Hepatocyte (in vitro differentiated cells): ENCODE measurements around the gene SHANK2. TPM values are rescaled to one million over a fixed set of nuclear protein-coding genes. Genes with fewer than 3 reads are reported as not detected.

Experiments used
- DNase-seq: peaks from one replicate; pipeline ENCODE4 v3.0.0-alpha.2; 2016; ENCODE audit warnings: low spot score
- H2AFZ ChIP-seq: fragments of 200-600 bp; sonication (generic); 2 replicates; pipeline ENCODE4 v1.6.0; 2016; ENCODE audit warnings: antibody characterized with exemption, mild to moderate bottlenecking
- H3K27ac ChIP-seq: fragments of 200-600 bp; sonication (generic); 2 replicates; pipeline ENCODE4 v1.5.1; 2016; ENCODE audit warnings: mild to moderate bottlenecking
- H3K27me3 ChIP-seq: fragments of 200-600 bp; sonication (generic); 2 replicates; pipeline ENCODE4 v1.6.1; 2016
- H3K36me3 ChIP-seq: fragments of 200-600 bp; sonication (generic); replicated peaks from 2 replicates; pipeline ENCODE4 v1.5.1; 2016; ENCODE audit warnings: low read depth; ENCODE audit not compliant: insufficient read depth
- H3K4me1 ChIP-seq: fragments of 200-600 bp; sonication (generic); 2 replicates; pipeline ENCODE4 v1.5.1; 2016; ENCODE audit warnings: mild to moderate bottlenecking, moderate library complexity; ENCODE audit not compliant: insufficient read depth
- H3K4me2 ChIP-seq: fragments of 200-600 bp; sonication (generic); 2 replicates; pipeline ENCODE4 v1.6.0; 2016
- H3K4me3 ChIP-seq: fragments of 200-600 bp; sonication (generic); 2 replicates; pipeline ENCODE4 v1.5.1; 2016; ENCODE audit warnings: mild to moderate bottlenecking
- H3K79me2 ChIP-seq: fragments of 200-600 bp; sonication (generic); 2 replicates; pipeline ENCODE4 v1.6.0; 2017; ENCODE audit warnings: mild to moderate bottlenecking
- H3K9me2 ChIP-seq: fragments of 200-600 bp; sonication (generic); replicated peaks from 2 replicates; pipeline ENCODE4 v1.6.0; 2017; ENCODE audit warnings: mild to moderate bottlenecking; ENCODE audit not compliant: insufficient read depth
- H3K9me3 ChIP-seq: fragments of 200-600 bp; sonication (generic); 2 replicates; pipeline ENCODE4 v1.5.1; 2016; ENCODE audit warnings: low read depth, mild to moderate bottlenecking
- H4K20me1 ChIP-seq: fragments of 200-600 bp; sonication (generic); 2 replicates; pipeline ENCODE4 v1.6.0; 2016; ENCODE audit warnings: mild to moderate bottlenecking; ENCODE audit not compliant: insufficient read depth, poor library complexity, severe bottlenecking
- EZH2 ChIP-seq: fragments of 200-600 bp; sonication (generic); IDR thresholded peaks from 2 replicates; pipeline ENCODE4 v1.6.1; 2016; ENCODE audit warnings: antibody characterized with exemption, mild to moderate bottlenecking, borderline replicate concordance
- EZH2phosphoT487 ChIP-seq: fragments of 200-600 bp; sonication (generic); IDR thresholded peaks from one replicate; pipeline ENCODE4 v1.6.1; 2018; ENCODE audit warnings: antibody characterized with exemption, mild to moderate bottlenecking, low read depth, moderate library complexity; ENCODE audit not compliant: unreplicated experiment, severe bottlenecking
- WGBS: methylation state at CpG from one replicate; pipeline ENCODE4 v1.1.6; 2016; ENCODE audit warnings: low lambda C conversion rate; ENCODE audit errors: missing lambda C conversion rate; 5-methylcytosine and 5-hydroxymethylcytosine counted together
- polyA plus RNA-seq: library from polyadenylated mRNA; unstranded; fragments of >200 nt; fragmentation: Nextera tagmentation; extraction: Ambion mirVana; gene quantifications from 2 replicates; pipeline ENCODE4 v1.2.1, GENCODE V29; 2016
- total RNA-seq: library from RNA; depleted of rRNA; stranded (reverse); fragments of >200 nt; gene quantifications from 2 replicates; pipeline ENCODE4 v1.2.3, GENCODE V29; 2014
- TF ChIP-seq, protein P1 (sequence below): fragments of 200-600 bp; sonication (generic); IDR thresholded peaks from 2 replicates; pipeline ENCODE4 v1.5.1; 2016; ENCODE audit warnings: antibody characterized with exemption, mild to moderate bottlenecking; ENCODE audit not compliant: poor library complexity

Gene SHANK2
- total and polyA plus RNA-seq, 2 experiments from 2014 or later = 17.3 to 20.7 TPM

DNA sequence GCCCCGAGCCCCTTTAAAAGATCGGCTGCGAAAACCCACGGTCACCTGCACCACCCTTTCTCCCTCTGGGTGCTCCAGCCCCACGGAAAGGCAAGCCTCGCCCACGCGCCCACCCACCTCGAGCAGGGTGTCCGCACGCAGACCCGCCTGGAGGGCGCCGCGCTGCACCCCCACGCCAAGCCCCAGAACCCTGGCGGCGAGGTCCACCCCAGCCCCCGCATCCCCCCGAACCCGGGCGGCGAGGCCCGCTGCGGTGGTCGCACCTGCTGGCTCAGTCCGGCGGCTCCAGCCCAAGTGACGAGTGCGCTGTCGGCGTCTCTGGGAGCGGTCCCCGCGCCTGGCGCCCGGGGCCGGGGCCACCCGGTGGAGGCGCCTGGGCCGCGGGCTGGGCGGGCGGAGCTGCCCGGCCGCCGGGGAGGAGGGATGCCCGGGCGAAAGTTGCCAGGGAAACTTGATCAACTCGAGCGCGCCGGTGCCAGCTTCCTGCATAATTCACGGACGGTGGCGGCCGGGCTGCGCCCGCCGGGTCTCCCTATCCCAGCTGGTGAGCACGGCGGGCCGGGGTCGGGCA lies 1.1 kb downstream of the SHANK2 start:
- Histone ChIP-seq H3K9me2 (no peaks in the 10 kb centered on the region), H3K27ac (peak overlapping the region; percentile 56), H3K4me3 (peak overlapping the region; percentile 93), H3K9me3 (no peaks in the 10 kb centered on the region), H3K4me1 (peaks cover 35% of the 10 kb centered on the region), H3K79me2 (peaks cover 51% of the 10 kb centered on the region), H3K36me3 (no peaks in the 10 kb centered on the region), H4K20me1 (no peaks in the 10 kb centered on the region), H3K4me2 (peak overlapping the region; percentile 91), H2AFZ (no peak overlapping the region), H3K27me3 (no peaks in the 10 kb centered on the region)
- no peak for TF ChIP-seq EZH2phosphoT487
- no peak for TF ChIP-seq EZH2
- TF ChIP-seq, protein P1, sequence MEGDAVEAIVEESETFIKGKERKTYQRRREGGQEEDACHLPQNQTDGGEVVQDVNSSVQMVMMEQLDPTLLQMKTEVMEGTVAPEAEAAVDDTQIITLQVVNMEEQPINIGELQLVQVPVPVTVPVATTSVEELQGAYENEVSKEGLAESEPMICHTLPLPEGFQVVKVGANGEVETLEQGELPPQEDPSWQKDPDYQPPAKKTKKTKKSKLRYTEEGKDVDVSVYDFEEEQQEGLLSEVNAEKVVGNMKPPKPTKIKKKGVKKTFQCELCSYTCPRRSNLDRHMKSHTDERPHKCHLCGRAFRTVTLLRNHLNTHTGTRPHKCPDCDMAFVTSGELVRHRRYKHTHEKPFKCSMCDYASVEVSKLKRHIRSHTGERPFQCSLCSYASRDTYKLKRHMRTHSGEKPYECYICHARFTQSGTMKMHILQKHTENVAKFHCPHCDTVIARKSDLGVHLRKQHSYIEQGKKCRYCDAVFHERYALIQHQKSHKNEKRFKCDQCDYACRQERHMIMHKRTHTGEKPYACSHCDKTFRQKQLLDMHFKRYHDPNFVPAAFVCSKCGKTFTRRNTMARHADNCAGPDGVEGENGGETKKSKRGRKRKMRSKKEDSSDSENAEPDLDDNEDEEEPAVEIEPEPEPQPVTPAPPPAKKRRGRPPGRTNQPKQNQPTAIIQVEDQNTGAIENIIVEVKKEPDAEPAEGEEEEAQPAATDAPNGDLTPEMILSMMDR = no peak
- DNase-seq = peak; percentile 62
- 2% methylated on average over 46 of the region's 64 CpGs for WGBS

DNA sequence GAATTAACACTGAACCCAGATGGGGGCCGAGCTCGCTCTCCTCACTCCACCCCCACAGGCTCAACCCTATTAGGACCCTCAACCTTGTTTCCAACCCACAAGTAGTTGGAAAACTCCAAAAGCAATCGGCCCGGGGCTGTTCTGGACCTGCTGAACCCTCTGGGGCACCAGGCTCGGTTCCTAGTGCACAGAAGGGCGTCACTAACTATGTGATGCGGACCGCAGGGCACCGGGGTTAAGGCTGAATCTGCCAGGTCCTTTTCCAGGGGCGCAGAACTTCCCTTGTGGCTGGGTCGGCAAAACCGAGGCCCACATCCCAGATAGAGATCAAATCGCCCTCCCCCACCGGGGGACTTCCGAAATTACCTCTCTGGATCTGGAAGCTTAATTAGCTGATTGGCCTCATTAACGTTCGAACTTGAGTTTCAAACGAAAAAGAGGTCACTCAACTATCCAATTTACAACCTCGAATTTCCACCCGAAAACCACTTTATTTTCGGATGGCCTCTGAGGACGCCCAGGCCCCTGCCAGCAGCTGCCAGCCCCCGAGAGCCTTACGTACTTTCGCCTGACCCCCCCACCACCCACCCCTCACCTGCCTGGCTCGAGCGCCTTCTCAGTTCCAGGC lies 1.7 kb downstream of the SHANK2 start:
- no peak overlapping the region for H3K27ac ChIP-seq
- no peak for DNase-seq
- H2AFZ ChIP-seq = no peak overlapping the region
- peaks cover 57% of the 10 kb centered on the region for H3K79me2 ChIP-seq
- peak overlapping the region; percentile 91 for H3K4me2 ChIP-seq
- 29% methylated on average over 25 of the region's 27 CpGs for WGBS
- no peaks in the 10 kb centered on the region for H3K9me2 ChIP-seq
- no peaks in the 10 kb centered on the region for H4K20me1 ChIP-seq
- peaks cover 35% of the 10 kb centered on the region for H3K4me1 ChIP-seq
- H3K9me3 ChIP-seq = no peaks in the 10 kb centered on the region
- peak overlapping the region; percentile 93 for H3K4me3 ChIP-seq
- no peaks in the 10 kb centered on the region for H3K36me3 ChIP-seq
- TF ChIP-seq EZH2 = no peak
- TF ChIP-seq, protein P1 = no peak
- no peak for TF ChIP-seq EZH2phosphoT487
- H3K27me3 ChIP-seq = no peaks in the 10 kb centered on the region

DNA sequence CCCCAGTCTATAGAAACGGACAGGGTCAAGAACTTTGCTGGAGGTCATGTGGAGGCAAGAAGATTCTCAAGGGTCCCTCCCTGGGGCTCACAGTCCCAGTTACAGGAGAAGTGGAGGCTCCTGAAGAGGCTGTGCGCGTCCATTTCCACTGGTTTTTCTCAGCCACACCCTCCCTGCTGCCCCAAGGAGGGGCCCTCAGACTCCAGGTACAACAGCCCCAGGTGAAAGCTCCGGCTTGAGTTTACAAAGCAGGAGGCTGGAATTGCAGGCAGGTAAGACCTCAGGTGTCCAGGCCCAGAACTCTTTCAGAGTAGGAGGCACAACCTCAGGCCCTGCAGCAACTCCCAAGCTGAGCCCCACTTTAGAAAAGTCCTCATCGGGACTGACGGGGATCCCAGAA lies 3.1 kb downstream of the SHANK2 start:
- H4K20me1 ChIP-seq = no peaks in the 10 kb centered on the region
- no peaks in the 10 kb centered on the region for H3K9me3 ChIP-seq
- H3K4me3 ChIP-seq = no peak overlapping the region
- TF ChIP-seq EZH2phosphoT487 (no peak), EZH2 (no peak)
- TF ChIP-seq, protein P1 = no peak
- peak; percentile 42 for DNase-seq
- no peak overlapping the region for H3K27ac ChIP-seq
- H3K4me1 ChIP-seq = peaks cover 26% of the 10 kb centered on the region
- H3K9me2 ChIP-seq = no peaks in the 10 kb centered on the region
- peaks cover 70% of the 10 kb centered on the region for H3K79me2 ChIP-seq
- 66% methylated on average over 6 of the region's 6 CpGs for WGBS
- no peak overlapping the region for H2AFZ ChIP-seq
- H3K36me3 ChIP-seq = no peaks in the 10 kb centered on the region
- H3K4me2 ChIP-seq = peak overlapping the region; percentile 91
- H3K27me3 ChIP-seq = no peaks in the 10 kb centered on the region
